HG03558 (cell line): ENCODE data around the gene FAM120B.

Source experiments
- ATAC-seq: cut with Tn5 transposase; IDR thresholded peaks from one replicate; pipeline ENCODE4 v1.9.1; 2021; ENCODE audit warnings: moderate number of reproducible peaks; ENCODE audit not compliant: unreplicated experiment; ENCODE audit errors: extremely low read depth

FAM120B gene

DNA sequence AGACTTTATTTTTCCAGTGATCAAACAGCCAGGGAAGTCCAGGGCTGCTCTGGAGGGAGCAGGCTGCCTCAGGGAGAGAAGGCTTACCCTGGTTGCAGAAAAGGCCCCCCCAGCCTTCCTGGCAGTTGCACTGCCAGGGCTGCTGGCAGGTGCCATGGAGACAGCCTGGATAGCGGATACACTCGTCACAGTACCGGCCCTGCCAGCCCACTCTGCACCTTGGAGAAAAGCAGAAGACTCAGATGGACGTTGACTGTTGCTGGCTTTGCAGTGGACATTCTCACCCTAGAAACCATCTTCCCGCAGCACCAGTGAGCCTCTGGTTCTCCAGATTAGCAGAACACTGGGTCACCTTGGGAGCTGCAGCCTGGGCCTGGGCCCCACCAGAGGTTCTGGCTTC, 21.1 kb upstream of the FAM120B start:
- no peak for ATAC-seq

DNA sequence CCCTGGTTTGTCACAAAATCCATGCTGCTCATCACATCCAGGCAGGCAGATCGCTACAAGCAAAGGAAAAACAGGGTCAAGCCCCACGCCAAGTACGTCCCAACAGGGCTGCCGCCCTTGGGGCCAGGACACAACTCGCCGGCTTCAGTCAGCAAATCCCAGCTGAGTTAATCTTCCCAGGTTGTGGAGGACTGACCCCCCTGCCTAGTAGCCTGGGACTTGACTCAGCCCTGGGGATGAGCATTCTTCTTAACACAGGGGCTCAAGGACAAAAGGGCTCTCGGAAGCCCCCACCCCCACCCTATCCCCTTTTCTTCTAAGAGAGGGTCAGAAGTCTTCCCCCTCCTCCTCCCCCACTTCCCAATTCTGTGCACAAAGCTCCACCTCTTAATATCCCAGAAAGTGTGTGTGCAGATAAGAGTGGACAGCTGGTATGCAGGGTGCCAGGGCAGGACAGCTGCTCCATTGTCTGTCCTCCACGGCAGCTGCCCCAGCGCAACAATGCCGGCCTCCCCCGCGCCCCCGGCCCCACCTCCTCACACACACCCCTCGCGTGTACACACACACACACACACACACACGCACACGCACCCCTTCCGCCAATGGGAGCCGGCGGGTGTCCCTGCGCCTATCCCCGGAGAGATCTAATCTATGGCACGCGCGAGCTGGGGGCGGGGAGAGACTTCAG, 20.2 kb upstream of the FAM120B start:
- no peak for ATAC-seq

DNA sequence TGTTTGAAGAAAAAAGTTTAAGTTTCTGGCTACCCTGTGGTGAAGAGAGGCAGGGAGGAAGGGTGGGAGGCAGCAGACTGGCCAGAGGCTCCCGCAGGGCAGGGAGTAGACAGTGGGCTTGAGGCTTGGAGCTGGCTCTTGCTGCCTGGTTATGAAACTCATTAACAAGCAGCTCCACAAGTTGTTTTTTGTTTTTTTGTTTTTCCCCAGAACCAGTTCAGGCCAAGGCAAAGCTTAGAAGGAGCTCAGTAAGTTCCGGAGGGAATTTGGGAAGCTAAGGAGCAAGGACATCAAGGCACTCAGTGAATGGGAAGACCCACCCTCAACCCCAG, 19.7 kb upstream of the FAM120B start:
- no peak for ATAC-seq

DNA sequence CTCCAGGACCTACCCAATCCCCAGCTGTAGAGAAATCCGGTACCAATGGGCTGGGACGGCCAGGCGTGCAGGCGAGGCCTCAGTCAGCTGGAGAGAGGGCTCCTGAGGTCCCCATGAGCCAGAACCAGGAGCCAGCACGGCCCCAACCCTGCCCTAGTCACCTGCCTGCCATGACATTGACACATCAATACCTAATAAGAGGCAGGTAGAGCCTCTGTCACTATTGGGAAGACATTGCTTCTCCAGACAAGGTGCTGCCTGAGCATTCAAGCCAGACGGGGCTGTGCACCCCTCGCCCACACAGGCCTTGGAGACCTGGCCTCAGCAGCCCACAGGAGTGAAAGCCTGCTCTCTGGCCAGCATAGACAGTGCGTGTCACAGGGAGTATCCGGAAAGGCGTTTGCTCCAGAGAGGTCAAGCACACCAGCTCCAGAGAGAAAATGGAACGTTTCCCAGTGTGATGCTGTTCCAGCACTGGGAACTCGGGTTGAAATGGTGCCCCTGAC, 19.1 kb upstream of the FAM120B start:
- ATAC-seq: no peak

DNA sequence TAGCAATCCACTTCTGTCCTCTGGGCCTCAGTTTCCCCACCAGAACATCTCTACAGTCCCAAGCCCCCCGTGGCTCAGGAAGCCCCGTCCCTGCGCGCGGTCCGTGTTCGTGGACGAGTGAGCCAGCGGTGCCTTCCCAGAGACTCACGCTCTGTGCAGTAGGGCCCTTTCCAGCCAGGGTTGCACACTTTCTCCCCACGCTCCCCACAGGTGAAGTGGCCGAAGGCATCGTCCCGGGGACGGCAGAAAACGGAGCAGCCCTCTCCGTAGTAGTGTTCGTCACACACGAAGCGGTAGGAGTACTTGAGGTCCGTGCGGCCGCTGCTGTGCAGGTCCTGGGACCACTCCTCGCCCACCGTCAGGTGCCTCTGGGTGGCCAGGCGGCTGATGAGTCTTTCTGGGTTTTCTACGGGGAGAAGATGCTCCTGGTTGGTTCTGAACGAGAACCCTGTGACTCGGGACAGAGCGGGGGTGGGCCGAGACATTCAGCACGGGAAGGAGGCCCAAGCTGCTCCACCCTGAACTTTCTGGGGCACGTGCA, 18.4 kb upstream of the FAM120B start:
- no peak for ATAC-seq

DNA sequence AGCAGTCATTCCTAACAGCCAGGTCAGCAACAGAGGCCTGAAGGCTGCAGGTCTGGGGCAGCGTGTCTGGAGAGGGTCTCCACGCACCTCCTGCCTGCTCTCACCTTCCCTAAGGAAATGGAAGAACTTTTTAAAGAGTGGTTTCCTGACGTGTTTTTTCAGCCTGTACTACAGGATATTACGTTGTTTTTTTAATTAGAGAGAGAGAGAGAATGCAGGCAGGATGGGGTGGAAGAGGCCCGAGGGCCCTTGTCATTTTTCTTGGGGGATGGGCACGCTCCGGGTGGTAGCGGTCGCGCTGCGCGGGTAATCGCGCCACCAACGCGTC, 17.7 kb upstream of the FAM120B start:
- ATAC-seq: no peak

DNA sequence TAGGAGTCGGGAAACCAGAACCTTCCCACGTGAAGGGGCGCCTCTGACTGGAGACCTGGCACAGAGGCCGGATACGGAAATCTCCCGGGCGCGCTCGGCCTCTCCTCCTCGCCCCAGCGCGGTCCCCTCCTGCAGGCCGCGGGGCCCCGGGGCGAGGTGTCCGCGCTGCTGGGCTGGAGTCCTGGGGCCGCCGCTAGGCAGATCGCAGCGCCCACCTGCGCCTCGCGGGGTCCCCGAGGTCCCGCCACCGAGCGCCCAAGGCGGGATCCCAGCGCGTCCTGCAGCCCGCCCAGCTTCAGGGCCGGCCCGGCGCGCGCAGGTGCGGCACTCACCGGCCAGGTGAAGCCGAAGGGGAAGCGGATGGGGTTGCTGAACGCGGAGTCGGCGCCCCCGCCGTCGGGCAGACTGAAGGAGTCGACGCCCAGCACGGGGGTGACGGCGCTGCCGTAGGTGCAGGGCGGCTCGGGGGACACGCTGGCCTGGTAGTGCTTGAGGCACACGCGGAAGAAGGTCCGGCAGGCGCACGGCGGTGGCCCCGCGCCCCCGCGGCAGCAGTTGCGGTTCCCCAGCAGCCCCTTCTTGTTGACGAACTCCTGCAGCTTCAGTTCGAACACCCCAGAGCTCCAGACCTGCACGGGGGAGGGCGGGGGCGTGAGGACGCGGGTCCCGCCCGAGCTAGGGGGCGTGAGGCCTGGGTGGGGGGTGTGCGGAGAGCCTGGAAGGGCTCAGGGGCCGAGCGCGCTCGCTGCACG, 17.2 kb upstream of the FAM120B start:
- ATAC-seq: no peak

DNA sequence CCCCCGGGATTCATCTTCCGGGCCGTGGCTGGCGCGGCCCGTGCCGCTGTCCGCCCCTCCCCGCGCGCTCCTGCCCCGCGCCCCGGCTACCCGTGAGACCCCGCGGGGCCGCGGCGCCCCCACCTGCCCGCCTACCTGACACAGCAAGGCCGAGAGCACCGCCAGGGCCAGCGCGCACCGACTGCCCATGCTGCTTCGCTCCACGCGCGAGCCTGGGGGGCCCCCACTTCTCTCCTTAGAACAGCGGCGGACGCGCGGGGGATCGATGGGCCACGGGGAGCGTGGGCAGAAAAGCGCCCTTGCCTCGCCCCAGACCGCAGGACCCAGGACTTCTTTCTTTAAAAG, 16.6 kb upstream of the FAM120B start:
- ATAC-seq: no peak

DNA sequence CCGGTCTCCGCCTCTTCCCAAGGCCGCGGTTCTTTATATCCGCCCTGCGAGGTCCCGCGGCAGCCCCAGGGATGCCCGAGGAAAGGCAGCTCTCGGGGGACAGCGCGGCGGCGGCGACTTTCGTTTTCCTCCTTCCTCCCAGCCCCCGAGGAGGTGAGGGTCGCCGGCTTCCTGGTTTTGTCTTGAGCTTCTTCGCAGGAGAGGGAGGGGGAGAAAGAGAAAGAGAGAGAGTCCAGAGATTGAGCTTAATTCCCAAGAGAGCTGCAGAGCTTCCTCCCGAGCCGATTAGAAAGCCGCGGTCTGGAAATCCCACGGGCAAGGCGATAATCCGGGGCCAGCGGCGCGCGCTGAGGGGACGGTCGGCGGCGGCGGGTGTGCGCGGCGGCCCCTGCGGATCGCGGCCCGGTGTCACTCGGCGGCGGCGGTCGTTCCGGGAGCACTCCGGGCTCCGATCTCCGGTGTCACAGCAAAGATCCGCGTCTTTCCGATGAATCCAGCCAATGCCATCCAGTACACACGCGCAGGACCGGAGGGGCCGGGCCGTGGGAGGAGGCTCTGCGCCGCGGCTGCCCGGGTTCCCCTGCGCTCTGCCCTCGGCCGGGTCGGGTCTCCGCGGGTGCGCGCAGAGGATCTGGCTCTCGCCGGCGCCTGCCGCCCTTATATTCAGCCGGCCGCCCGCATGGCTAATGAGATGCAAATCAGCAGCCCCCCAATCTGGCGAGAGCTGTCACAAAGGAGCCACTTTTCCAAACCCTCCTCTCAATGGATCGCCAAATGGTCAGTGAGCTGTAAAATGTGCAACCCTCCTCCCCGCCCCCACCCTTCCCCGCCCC, 16.0 kb upstream of the FAM120B start, which contains the start of gene DLL1:
Gene DLL1 (minus strand): TSS at position 783 of the 833 bp plus-strand sequence. CDS start 939 bp downstream, outside the sequence.
- no peak for ATAC-seq

DNA sequence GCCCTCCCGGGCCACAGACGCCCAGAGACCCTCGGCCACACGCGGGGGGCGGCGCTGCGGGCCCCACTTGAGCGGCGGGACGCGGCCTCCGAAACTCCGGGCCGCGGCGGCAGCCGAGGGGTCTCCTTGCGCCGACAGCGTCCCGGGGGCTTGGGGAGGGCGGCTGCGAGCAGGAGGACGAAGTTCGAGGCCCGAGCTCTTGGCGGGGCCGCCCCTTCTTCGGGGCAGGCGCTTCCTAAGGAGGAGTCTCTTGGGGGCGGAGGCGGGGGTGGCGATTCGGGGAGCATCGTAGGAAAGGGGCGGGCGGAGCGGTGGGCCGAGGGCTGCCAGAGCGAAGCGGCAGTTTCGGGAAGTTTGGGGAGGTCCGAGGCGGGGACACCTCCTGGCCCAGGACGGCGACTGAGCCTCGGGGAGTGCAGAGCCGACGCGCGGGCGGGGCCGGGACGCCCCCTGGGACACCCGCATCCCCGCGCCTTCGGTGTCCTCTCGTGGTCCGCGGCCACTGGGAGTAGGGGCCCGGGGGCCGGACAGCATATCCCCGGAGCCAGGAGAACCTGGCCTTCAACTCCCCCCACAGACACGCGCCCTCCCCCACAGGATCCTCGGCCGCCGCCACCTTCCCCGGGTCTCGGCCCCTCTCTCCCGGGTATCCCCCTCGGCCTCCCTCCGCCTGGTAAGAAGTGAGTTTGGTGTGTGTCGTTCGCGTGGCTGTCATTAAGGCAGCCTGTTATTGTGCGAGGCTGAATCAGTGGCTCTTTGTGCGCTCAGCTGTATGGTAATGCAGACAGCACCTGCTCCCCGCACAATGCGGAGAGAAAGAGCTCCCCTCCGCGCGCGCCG, 15.1 kb upstream of the FAM120B start:
- no peak for ATAC-seq

DNA sequence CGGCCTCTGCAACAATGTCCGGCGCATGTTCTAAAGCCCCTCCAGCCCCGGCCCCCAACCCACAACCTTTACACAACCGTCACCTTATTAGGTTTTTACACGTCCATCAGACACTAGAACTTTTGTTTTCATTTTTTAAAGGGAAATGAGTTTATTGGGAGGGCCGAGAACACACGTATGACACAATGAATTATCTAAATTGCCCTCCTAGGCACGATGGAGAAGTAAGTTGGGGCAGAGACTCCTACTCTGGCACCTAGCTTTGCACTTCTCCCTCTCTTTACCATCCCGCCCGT, 14.5 kb upstream of the FAM120B start:
- ATAC-seq: no peak

DNA sequence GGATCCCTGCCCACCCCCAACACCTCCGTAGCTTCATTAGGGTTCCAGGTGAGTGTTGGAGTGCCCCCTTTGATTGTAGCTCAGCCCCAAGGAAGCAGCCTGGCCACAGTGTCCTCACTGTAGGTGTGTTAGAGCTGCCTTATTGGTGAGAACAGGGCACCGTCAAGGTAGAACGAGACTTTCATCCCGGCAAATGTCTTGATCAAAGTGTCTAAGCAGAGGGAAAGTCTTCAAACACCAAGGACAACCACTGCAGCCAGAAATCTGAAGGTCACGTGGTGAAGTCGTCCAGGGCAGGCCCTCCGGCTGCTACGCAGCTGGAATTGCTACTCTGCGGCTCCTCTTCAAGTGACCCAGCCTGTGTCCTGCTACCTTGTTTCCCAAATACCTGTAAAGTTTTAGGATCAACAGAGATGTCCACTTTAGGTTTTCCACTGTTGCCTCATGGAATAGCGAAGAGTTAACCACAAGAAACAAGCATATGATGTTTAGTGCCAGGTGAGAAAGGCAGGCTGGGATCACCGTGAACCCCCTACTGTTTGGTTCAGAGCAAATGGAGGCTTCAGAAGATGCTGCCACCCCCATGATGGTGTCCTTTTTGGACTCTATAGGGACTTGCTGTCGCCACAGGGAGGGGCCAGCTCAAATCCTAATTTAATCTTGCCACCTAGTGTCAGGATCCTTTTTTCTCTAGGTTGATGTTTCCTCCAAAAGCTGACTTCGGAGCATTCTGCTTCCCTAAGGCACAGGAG, 14.0 kb upstream of the FAM120B start:
- ATAC-seq: no peak

DNA sequence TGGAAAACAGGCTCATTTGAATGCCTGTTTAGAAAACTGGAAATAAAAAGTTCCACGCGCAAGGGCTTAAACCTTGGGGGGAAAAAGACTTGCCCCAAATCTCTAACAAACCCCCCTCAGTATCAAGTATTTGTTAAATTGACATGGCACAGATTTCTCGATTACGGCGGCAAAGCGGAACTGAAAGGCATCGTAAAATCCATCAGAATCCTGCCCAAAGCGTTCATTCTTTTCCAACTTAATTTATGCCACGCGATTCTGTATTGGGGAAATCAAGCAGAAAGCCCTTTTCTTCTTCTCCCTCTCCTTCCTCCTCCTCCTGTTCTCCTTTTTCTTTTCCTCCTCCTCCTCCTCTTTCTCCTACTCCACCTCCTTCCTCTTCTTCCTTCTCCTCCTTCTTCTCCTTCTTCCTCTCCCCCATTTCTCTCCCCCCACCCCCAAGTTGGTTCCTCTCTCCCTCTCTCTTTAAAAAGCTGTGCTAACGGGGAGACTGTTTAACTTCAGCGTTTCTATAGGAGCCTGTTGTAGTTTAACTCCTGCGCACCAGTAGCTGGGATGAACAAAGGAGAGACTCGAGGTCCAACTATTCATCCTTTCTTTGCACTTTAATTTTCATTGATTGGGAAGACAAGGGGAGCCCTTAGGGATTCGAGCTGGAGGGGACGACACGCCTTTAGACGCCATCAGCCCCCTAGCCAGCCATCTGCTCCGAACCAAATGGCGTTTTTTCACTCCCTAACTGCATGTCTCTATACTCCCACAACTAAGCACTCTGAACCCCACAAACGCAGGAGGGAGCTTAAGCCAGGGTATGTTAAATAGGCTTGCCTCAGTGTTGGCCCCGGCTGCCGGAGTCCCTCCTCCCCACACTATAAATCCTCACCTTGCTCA, 13.0 kb upstream of the FAM120B start:
- no peak for ATAC-seq

DNA sequence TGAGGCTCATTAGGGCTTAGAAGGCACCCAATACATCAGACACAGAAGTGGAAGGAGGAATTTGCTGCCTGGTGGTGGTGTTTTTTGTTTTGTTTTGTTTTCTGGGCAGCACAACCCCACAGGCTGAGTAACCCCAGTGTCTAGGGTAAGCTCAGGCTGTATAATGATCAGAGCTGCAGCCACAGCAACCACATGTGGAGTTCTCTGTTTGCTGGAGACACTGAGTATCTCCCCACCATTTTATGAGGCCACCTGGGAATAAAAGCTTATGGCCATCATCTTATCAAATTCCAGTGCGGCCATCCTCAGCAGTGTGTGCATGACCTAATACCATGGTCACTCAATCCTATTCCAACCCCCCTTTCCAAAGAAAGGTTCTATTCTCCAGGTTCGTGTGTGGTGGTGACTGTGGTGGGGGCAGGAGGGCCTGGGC, 12.2 kb upstream of the FAM120B start:
- no peak for ATAC-seq

DNA sequence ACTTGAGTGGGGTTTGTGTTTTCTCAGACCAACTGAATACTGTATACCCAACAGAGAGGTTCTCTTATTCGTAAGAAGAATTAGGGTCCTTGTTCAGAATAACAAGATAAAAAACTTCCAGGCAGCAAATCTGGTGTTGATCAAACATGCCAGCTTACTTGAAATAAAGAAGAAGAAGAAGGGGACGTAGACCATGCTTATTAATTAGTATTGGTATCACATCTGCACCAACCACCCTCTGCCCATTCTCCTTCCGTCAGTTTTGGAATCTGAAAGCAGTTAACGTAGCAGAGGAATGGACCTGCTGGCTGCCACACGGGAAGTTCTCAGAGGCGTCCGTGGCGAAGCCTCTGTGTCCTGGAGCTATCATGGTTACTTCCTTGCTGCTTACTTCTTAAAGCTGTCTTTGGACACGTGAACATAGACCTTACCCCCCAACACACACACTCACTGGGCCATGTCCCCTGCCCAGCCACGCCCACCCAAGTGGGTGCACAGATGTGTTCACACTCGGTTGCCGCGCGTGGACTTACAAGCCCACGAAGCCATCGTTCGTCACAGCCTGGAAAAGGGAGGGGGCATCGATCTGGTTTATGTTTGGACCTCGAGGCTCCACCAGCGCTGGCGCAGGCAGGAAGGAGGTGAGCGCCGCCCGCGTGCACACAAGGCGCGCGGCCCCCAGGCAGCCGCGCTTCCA, 11.6 kb upstream of the FAM120B start:
- no peak for ATAC-seq

DNA sequence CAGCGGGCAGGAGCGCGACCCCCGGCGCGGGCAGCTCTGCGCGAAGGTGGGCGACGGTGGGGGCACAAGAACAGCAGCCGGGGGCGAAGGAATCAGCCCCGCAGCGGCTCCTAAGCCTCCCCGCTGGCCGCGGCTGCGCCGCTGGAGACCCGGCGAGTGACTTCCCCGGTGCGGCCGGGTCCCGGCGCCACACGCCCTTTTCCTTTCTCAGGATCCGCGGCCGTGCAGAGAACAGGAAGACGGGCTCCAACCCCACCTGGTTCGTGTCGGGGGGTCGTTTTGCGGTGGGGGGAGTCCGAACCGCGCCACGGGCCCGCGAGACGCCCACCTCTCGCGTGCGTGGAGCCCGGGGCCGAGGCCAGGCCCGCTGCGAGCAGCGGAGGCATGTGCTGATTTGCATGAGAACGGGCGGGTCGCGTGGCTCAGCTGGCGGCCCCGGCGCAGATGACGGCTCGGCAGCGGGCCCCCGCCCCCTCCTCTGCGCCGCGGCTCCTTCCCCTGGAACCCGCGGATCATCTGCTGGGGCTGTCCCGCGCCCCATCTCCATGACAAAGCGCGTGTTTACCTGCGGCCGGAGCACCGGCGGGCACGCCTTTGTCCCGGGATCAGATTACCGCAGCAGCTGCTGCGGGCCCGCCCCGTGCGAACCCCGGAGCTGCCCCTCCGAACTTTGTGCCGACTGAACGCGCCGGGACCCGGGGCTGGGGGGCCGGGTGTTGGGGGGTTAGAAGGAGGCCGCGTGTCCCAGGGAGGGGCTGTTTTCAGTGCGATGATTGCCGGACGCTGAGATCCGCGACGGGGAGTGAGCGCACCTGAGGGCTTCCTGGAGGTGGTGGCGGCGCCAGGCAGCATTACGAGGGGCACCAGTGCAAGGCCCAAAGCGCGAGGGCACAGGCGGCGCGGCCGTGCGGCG, 10.8 kb upstream of the FAM120B start:
- no peak for ATAC-seq

DNA sequence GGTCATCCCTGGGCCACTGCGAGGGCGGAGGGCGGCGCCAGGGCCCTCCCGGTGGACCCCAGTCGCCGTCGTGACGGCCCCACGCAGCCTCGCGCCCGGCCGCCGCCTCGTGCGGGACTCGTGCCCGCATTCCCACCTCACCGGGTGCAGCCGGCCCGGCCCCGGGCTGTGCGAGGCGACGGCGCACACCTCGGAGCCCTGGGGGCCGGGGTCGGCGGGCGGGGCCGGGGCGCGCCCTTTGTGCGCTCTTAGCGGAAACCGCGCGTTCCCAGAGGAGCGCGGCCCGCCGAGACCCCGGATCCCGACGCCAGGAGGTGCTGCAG, 10.2 kb upstream of the FAM120B start:
- no peak for ATAC-seq
